GM18520 (cell line): Measurements from ENCODE around the gene CBY1.

Experiments used
- ATAC-seq: cut with Tn5 transposase; IDR thresholded peaks from one replicate; pipeline ENCODE4 v1.9.1; 2021; ENCODE audit not compliant: unreplicated experiment

The CBY1 gene

DNA sequence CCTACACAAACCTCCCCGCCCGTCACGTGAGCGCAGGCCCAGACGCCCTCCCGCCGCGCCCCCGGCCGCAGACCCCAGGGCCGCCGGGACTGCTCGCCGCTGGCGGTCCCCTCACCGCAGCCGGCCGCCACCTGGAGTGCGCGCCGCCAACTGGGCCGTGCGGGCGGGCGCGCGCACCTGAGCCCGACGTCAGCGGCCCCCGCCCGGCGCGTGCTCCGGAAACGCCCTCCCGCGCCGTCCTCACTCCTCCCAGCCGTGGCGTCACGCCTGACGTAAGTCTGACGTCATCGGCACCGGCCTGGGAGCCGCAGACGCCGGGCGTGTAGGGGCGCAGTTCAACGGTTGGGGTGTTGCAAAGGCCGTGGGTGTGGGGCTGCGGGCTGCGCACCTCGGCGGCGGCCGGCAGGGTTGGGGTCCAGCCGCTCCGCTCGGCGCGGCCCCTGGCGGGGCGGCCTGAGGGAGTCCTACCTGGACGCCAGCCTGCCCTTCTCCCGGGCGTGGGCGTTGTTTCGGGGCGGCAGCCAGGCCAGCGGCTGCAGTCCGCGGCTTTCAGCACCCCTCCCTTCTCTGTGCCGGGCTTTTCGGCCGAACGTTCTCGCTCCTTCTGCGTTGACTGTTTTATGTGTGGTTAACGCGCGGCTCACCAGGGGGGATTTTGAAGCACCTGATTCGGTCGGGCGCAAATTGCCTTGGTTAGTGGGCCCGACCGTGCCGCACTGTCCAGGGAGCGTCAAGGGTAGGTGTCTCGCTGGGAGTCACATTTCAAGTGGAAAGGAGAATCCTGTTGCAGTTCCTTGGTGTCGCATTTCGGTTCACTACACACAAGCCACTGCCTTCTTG is 44.6 kb downstream of the CBY1 start, which contains the start of gene JOSD1:
JOSD1 (minus strand) TSS at position 155 of the 840 bp plus-strand sequence. CDS start 956 bp downstream, outside the sequence.
- peak; percentile 26 for ATAC-seq

DNA sequence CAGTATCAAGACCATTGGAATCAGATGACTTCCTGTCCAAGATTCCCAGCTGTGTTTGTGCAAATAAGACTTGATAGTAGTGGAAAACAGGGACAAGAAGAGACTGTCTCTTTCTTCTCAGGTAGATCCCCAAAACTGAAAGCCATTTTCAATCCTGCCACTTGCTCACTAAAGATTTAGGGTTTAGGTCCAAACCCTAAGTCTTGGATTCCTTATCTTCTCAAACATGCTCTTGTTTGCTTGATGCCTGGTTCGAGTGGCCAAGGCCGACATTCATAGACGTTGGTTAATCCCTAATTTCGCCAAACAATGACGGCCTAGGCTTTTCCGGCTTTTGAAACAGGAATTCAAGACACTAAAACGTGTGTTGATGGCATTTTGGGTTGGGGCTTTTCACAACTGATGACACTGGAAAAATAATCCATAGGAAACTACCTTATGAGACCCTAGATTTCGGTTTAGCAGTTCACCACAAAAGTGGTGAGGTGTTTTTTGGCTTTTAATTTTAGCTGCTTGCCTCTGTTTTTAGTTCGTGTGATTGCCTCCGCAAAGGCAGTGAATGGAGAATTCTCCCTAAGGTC is 48.3 kb downstream of the CBY1 start:
- ATAC-seq = no peak

DNA sequence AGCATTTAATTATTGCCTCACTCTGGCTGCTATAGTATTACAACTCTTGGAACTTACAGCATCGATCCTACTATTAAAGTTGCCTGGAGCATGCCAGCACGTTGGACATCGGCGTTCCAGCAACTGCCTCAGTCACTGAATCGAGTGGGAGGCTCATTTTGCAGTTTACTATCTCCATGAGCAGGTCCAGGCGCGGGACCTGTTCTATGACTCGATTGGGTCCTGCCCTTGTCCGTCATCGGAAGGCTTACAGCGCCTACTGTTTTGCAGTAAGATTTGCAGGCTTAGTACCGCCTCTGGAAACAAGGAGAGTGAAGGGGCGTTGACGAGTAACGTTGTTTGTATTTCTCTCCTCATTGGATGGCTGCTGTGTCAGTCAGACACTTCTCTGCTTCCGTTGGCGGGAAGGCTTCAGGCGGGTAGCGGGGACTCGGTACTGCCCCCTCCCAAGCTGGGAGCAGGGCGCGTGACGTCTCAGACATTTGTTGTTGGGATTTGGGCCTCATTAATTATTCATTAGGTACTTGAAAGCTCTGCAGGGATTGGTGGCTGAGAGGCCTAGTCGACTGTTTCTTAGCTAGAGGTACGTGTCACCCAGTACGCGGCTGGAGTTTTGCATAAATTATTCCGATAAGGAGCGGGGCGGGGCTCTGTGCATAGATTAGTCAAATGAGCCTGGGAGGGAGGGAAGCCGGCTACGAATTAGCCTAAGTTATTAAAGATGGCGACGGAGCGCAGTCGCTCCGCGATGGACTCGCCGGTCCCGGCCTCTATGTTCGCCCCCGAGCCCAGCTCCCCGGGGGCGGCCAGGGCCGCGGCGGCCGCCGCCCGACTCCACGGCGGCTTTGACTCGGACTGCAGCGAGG is 49.0 kb downstream of the CBY1 start, which contains the start of gene GTPBP1:
GTPBP1 (plus strand) TSS at position 710 of the 866 bp plus-strand sequence; CDS start at position 722, 12 bp downstream.
- peak; percentile 57 for ATAC-seq

DNA sequence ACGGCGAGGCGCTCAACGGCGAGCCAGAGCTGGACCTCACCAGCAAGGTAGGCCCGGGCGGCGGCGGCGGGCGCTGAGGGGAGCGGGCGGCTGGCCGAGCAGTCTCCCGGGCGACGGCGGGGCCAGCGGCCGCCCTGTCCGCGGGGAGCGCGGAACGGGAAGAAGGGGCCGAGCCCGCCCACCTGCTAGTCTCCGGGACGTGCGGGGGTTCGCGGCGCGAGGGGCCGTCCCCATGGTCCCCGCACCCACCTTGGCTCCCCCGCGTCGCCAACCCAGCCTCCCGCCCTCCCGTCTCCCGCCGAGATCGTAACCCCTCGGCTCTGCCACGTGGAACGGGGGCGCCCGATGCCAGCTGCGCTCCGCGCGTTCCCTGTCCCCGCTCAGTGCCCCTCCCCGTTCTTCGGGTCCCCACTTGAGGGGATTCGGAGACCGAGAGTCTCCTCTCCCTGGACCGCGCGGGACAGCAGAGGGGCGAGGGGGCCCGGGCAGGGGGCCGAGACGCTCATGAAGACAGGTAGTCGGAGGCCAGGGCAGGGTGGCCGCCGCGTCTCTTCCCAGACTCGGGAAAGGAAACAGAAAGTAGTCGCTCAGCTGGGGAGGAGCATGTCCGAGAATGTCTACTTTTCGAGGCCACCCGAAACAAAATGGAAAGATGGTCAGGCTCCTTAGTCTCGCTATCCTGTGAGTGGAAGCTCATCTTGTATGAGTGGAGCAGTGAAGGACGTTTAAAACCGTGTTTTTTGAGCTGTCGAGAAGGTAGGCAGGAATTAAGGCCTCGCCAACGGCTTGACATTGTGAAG is 49.9 kb downstream of the CBY1 start:
- ATAC-seq = peak; percentile 6

DNA sequence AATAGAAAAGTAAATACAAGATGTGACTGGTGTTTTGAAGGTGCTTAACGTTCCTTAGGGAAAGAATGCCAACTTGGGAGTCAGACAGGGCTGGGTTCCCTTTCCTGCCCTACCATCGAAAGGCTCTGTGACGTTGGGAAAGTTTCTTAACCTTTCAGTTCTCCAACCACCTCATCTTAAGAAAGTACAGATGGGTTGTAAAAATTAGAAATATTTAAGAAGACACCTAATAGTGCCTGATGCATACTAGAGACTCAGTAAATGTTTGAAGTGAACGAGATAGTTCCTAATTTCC is 50.4 kb downstream of the CBY1 start:
- no peak for ATAC-seq

- no peak for ATAC-seq
These were observed 50.9 kb downstream of the CBY1 start for GRCh38 chr22:38707346-38707745.

GRCh38 chr22:38707984-38708383 is 51.5 kb downstream of the CBY1 start:
- ATAC-seq = no peak

- ATAC-seq = no peak
These were observed 52.9 kb downstream of the CBY1 start for GRCh38 chr22:38709306-38709705.

DNA sequence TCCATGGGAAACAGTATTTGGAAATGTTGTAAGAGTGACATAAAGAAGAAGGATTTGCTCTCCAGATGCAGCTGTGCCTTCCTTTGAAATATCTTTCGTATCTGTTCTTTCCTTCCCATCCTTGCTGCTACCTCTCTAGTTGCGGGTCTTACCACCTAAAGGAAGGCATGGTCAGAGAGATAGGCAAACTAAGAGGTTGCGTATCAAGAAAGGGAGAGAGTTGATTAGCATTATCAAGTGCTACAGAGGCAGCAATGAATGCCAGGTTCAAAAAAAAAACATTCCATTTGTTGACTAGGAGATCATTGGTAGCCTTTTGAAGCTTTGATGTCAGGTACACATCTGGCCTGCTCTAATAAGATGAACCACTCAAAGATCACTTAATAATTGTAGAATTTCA is 53.9 kb downstream of the CBY1 start:
- no peak for ATAC-seq

DNA sequence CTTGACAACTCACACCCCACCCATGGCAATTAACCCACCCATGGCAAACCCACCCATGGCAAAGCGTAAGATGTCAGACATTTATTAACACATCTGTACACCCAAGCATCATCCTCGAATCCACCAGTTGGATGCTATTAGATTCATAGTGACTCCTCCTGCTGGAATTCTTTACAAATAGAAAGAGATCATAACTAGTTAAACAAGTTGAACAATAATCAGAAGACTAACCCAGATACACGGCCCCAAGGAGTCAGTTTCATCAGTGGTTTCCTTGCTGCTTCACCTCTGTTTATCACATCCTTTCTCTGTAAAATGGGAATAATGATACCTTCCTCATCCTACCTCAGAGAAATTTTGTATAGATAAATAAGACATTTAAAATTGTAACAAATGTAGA is 54.4 kb downstream of the CBY1 start:
- ATAC-seq = no peak

DNA sequence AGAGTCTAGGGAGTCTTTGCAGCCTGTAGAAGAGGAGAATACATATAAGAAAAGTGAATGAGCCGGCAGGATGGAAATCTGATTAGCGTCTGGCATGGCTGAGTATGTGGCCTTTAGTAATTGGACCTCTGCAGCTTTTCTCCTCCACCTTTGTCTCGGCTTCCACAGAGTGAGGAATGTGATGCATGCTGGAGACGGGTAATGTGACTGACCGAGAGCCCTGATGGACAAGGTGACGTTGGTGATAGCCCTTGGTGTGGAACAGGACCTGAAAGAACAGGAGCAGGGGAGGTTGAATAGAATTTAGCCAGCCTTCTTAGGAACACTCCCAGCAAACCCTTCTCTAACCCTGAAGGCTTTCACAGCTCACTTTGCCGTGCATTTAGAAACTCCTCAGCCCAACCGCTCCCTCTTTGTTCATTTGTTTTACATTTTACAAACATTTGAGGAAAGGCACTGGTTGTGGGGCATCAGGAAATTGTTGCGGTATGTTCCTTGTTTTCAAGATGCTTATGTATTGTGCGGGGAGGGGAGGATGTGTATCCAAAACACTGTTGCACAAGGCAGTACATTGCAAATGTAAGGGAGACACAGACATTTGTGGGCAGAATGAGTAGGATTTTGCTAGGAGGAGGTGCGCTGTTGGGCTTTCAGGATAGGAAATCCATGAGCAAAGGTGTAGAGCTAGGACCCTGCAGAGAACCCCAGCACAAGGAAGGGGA is 56.2 kb downstream of the CBY1 start:
- ATAC-seq = no peak

- ATAC-seq = no peak
These were observed 57.5 kb downstream of the CBY1 start for GRCh38 chr22:38713921-38714320.

GRCh38 chr22:38715176-38715764 is 58.8 kb downstream of the CBY1 start:
- ATAC-seq = no peak

GRCh38 chr22:38715852-38716251 is 59.4 kb downstream of the CBY1 start:
- no peak for ATAC-seq

DNA sequence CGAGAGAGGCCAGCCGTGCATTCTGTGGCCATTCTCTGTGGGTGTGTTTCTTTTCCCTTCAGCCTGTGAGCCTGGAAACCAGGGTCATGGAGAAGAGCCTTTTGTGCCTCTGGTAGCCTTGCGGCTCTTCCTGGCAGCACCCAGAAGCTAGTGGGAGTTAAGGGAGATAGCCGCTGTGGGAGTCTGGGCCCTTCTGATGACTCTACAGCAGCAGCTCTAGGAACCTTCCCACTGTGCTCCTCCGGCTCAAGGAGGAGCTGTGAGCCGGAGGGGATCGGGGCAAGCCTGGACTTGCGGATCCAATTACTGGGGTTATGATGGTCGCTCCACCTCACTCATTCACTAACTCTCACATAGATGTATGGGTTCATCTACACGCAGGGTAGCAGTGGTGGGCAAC is 59.8 kb downstream of the CBY1 start:
- no peak for ATAC-seq

DNA sequence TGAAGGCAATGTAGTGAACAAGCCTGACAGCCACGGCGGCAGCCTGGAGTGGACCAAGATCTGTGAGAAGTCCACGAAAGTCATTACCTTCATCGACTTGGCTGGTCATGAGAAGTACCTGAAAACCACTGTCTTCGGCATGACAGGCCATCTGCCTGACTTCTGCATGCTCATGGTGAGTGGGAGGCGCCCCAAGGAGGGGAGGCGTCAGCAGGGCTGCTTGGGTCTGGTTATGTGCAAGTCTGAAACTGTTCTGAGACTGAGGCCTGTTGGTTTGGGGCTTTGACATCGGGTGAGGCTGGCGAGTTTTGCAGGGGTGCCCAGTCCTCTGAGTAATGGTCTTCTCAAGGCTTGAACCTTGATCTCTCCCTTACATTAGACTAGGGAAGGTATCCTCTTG is 60.4 kb downstream of the CBY1 start:
- no peak for ATAC-seq

DNA sequence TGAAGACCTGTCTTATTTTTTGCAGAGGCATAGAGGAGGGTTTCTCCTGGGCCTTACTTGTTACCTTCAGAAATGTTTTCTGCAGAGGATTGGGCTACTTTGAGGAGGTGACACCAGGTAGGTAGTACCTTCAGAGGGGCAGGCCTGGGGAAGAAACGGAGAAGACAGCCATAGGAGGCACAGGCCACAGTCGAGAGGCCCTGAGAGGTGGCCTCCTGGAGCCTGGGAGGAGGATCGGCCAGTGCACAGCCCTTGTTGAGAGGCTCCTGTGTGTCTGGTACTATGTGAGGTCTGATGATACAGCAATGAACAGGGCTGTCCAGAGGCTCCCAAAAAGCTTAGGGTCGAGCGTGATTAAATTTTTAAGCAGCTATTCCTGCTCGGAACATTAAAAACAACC is 60.8 kb downstream of the CBY1 start:
- no peak for ATAC-seq

DNA sequence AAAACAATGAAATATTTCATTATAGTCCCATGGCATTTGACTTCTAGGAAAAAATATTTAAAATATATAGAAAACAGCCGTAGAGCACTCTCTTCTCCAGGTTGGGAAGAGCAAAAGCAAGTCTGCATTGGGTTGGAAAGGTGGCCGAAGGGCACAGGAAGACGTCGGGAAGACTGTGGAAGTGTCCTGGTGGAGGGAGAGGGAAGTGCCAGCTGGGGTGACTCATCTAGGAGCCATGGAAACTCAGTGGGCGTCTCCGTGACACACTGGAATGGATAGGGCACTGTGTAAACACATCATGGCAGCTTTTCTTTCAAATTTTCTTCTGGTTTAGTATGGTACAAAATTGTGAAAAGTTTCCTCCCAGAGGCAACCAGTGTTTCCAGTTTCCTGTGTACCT is 62.0 kb downstream of the CBY1 start:
- no peak for ATAC-seq

DNA sequence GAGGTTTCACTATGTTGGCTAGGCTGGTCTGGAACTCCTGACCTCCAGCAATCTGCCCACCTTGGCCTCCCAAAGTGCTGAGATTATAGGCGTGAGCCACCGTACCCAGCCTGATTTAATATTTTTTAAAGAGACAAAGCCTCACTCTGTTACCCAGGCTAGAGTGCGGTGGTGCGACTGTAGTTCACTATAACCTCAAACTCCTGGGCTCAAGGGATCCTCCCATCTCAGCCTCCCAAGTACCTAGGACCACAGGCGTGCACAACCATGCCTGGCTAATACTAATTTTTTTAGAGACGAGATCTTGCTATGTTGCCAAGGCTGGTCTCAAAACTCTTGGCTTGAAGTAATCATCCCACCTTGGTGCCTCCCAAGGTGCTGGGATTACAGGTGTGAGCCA is 62.8 kb downstream of the CBY1 start:
- no peak for ATAC-seq

DNA sequence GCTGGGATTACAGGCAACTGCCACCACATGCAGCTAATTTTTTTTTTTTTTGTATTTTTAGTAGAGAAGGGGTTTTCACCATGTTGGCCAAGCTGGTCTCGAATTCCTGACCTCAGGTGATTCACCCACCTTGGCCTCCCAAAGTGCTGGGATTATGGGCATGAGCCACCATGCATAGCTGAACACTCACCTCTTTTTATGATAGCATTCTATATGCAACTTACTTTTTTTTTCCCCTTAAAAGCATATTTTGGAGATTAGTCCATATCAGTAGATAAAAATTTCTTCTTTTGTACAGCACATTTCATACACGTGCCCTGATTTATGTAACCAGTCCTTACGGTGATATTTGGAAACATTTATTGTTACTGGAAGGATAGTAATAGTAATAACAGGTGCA is 63.9 kb downstream of the CBY1 start:
- ATAC-seq = no peak
